ENCODE measurements around the gene SLA2.
A peak's percentile ranks its signal among the peaks of the same experiment; 100 is the strongest.

Gene SLA2

GRCh38 chr20:36585410-36586125 is 60.4 kb downstream of the SLA2 start:
- in situ Hi-C loops (cut with MboI; ENCODE audit: low sequenced_read_pairs): no loop called here
- H3K36me3 ChIP-seq (replicated peaks): peaks cover 41% of the 10 kb centered on the region

GRCh38 chr20:36584018-36584481 is 61.9 kb downstream of the SLA2 start:
- in situ Hi-C loops (cut with MboI; ENCODE audit: low sequenced_read_pairs): no loop called here
- Histone ChIP-seq H3K4me1 (peaks cover 20% of the 10 kb centered on the region), H3K27me3 (ENCODE audit: low read depth) (no peaks in the 10 kb centered on the region), H3K36me3 (replicated peaks) (peaks cover 48% of the 10 kb centered on the region), H3K4me3 (no peak overlapping the region), H3K9me3 (no peaks in the 10 kb centered on the region)
- DNase-seq (ENCODE audit: low spot score in 2 of 2): no peak

More at GRCh38 chr20:36585410-36586125, 60.4 kb downstream of the SLA2 start:
- Histone ChIP-seq H3K27me3 (ENCODE audit: low read depth) (no peaks in the 10 kb centered on the region), H3K4me3 (no peak overlapping the region), H3K4me1 (peaks cover 20% of the 10 kb centered on the region), H3K9me3 (no peaks in the 10 kb centered on the region)
- peak; percentile 91 to 99 for DNase-seq (ENCODE audit: low spot score in 2 of 2)

GRCh38 chr20:36582821-36583220 is 63.2 kb downstream of the SLA2 start:
- no peak for DNase-seq (ENCODE audit: low spot score in 2 of 2)
- peaks cover 20% of the 10 kb centered on the region for H3K4me1 ChIP-seq
- peaks cover 53% of the 10 kb centered on the region for H3K36me3 ChIP-seq (replicated peaks)
- no peaks in the 10 kb centered on the region for H3K27me3 ChIP-seq (ENCODE audit: low read depth)
- no peak overlapping the region for H3K4me3 ChIP-seq
- no peaks in the 10 kb centered on the region for H3K9me3 ChIP-seq
- in situ Hi-C loops (cut with MboI; ENCODE audit: low sequenced_read_pairs): no loop called here

- peaks cover 53% of the 10 kb centered on the region for H3K36me3 ChIP-seq (replicated peaks)
- peaks cover 20% of the 10 kb centered on the region for H3K4me1 ChIP-seq
Measured at GRCh38 chr20:36582322-36582721, 63.7 kb downstream of the SLA2 start.

GRCh38 chr20:36579996-36580545 is 65.9 kb downstream of the SLA2 start:
- Histone ChIP-seq H3K4me3 (no peak overlapping the region), H3K4me1 (peaks cover 14% of the 10 kb centered on the region), H3K9me3 (no peaks in the 10 kb centered on the region), H3K27me3 (ENCODE audit: low read depth) (no peaks in the 10 kb centered on the region), H3K36me3 (replicated peaks) (peaks cover 46% of the 10 kb centered on the region)
- DNase-seq (ENCODE audit: low spot score in 2 of 2): no peak
- in situ Hi-C loops (cut with MboI; ENCODE audit: low sequenced_read_pairs): no loop called here

More at GRCh38 chr20:36582322-36582721, 63.7 kb downstream of the SLA2 start:
- Histone ChIP-seq H3K27me3 (ENCODE audit: low read depth) (no peaks in the 10 kb centered on the region), H3K9me3 (no peaks in the 10 kb centered on the region), H3K4me3 (no peak overlapping the region)
- in situ Hi-C loops (cut with MboI; ENCODE audit: low sequenced_read_pairs): no loop called here
- no peak for DNase-seq (ENCODE audit: low spot score in 2 of 2)

- in situ Hi-C loops (cut with MboI; ENCODE audit: low sequenced_read_pairs): no loop called here
- Histone ChIP-seq H3K4me3 (no peak overlapping the region), H3K36me3 (replicated peaks) (peaks cover 42% of the 10 kb centered on the region), H3K4me1 (peaks cover 5% of the 10 kb centered on the region; the same call in 1 of the 2 replicates), H3K27me3 (ENCODE audit: low read depth) (no peaks in the 10 kb centered on the region), H3K9me3 (no peaks in the 10 kb centered on the region)
- no peak for DNase-seq (ENCODE audit: low spot score in 2 of 2)
Measured at GRCh38 chr20:36578356-36579041, 67.5 kb downstream of the SLA2 start.

- peaks cover 24% of the 10 kb centered on the region for H3K4me1 ChIP-seq
- no peak overlapping the region for H3K4me3 ChIP-seq
- no peaks in the 10 kb centered on the region for H3K27me3 ChIP-seq (ENCODE audit: low read depth)
- no peaks in the 10 kb centered on the region for H3K9me3 ChIP-seq
- in situ Hi-C loops (cut with MboI; ENCODE audit: low sequenced_read_pairs): no loop called here
- peaks cover 25% of the 10 kb centered on the region for H3K36me3 ChIP-seq (replicated peaks)
- DNase-seq (ENCODE audit: low spot score in 2 of 2): no peak
Measured at GRCh38 chr20:36576081-36576445, 69.9 kb downstream of the SLA2 start.

GRCh38 chr20:36574366-36575135 is 71.4 kb downstream of the SLA2 start:
- peak overlapping the region; percentile 88 for H3K4me3 ChIP-seq
- H3K27me3 ChIP-seq (ENCODE audit: low read depth): no peaks in the 10 kb centered on the region
- DNase-seq (ENCODE audit: low spot score in 2 of 2): peak; percentile 28 to 79
- H3K4me1 ChIP-seq: peaks cover 24% of the 10 kb centered on the region
- peaks cover 13% of the 10 kb centered on the region for H3K36me3 ChIP-seq (replicated peaks)
- no peaks in the 10 kb centered on the region for H3K9me3 ChIP-seq
- in situ Hi-C loops (cut with MboI; ENCODE audit: low sequenced_read_pairs): no loop called here

GRCh38 chr20:36573798-36574365 is 72.1 kb downstream of the SLA2 start:
- peaks cover 24% of the 10 kb centered on the region for H3K4me1 ChIP-seq

GRCh38 chr20:36573103-36573797 is 72.7 kb downstream of the SLA2 start, which contains the start of gene TGIF2:
TGIF2 (plus strand) TSS chr20:36573597; CDS start chr20:36578775, 5,178 bp downstream.
- Histone ChIP-seq H3K36me3 (replicated peaks) (peaks cover under 1% of the 10 kb centered on the region), H3K27me3 (ENCODE audit: low read depth) (no peaks in the 10 kb centered on the region), H3K9me3 (no peaks in the 10 kb centered on the region), H3K4me3 (peak within 1 kb of the TSS; percentile 88), H3K4me1 (peaks cover 24% of the 10 kb centered on the region)
- DNase-seq (ENCODE audit: low spot score in 2 of 2): peak; percentile 87 to 93
- in situ Hi-C loops (cut with MboI; ENCODE audit: low sequenced_read_pairs): no loop called here

More at GRCh38 chr20:36573798-36574365, 72.1 kb downstream of the SLA2 start:
- peaks cover 6% of the 10 kb centered on the region for H3K36me3 ChIP-seq (replicated peaks)
- peak in 1 of 2 experiments; percentile 21 for DNase-seq (ENCODE audit: low spot score in 2 of 2)
- H3K27me3 ChIP-seq (ENCODE audit: low read depth): no peaks in the 10 kb centered on the region
- in situ Hi-C loops (cut with MboI; ENCODE audit: low sequenced_read_pairs): no loop called here
- no peaks in the 10 kb centered on the region for H3K9me3 ChIP-seq
- peak overlapping the region; percentile 88 for H3K4me3 ChIP-seq

GRCh38 chr20:36572701-36573102 is 73.3 kb downstream of the SLA2 start:
- Histone ChIP-seq H3K4me3 (peak overlapping the region; percentile 64), H3K4me1 (peaks cover 24% of the 10 kb centered on the region), H3K9me3 (no peaks in the 10 kb centered on the region), H3K27me3 (ENCODE audit: low read depth) (no peaks in the 10 kb centered on the region), H3K36me3 (replicated peaks) (no peaks in the 10 kb centered on the region; the same call in 1 of the 2 replicates)
- in situ Hi-C loops (cut with MboI; ENCODE audit: low sequenced_read_pairs): no loop called here
- peak; percentile 19 to 48 for DNase-seq (ENCODE audit: low spot score in 2 of 2)

GRCh38 chr20:36571564-36572504 is 74.2 kb downstream of the SLA2 start:
- Histone ChIP-seq H3K36me3 (replicated peaks) (no peaks in the 10 kb centered on the region; the same call in 1 of the 2 replicates), H3K4me1 (peaks cover 24% of the 10 kb centered on the region), H3K9me3 (no peaks in the 10 kb centered on the region), H3K27me3 (ENCODE audit: low read depth) (no peaks in the 10 kb centered on the region), H3K4me3 (peak overlapping the region; percentile 64)
- peak; percentile 71 to 81 for DNase-seq (ENCODE audit: low spot score in 2 of 2)
- in situ Hi-C loops (cut with MboI; ENCODE audit: low sequenced_read_pairs): no loop called here

All from HAP-1 (cell line).